Heart left ventricle (tissue), 16 donors: ENCODE data around the gene IFI44L. TPM values are rescaled to one million over a fixed set of nuclear protein-coding genes. Genes with fewer than 3 reads are reported as not detected.

Experiments used
- ATAC-seq, 4 donors: fragments of 200-7000 bp; cut with Tn5 transposase; one replicate each; pipeline ENCODE4 v1.9.1; 2020 to 2022; ENCODE audit warnings: moderate library complexity in 4 of 4, mild to moderate bottlenecking in 3 of 4, moderate number of reproducible peaks in 1 of 4
- DNase-seq, 5 donors: peaks; one replicate each; pipeline ENCODE4 v3.0.0-alpha.2; 2020
- H3K27ac ChIP-seq, 12 donors: fragments of 200-600 bp; sonication (generic) in 4 of 12; one replicate each; pipeline versions ENCODE4 v1.5.0 to v1.8.0; 2016 to 2022; ENCODE audit warnings: mild to moderate bottlenecking in 2 of 12
- H3K27me3 ChIP-seq, 9 donors: fragments of 200-600 bp; sonication (generic) in 2 of 9; one replicate each; pipeline versions ENCODE4 v1.5.1 to v1.8.0; 2016 to 2022; ENCODE audit warnings: mild to moderate bottlenecking in 3 of 9
- H3K36me3 ChIP-seq, 9 donors: fragments of 200-600 bp; sonication (generic) in 2 of 9; one replicate each; pipeline versions ENCODE4 v1.5.0 to v1.8.0; 2018 to 2022; ENCODE audit warnings: mild to moderate bottlenecking in 2 of 9
- H3K4me1 ChIP-seq, 12 donors: fragments of 200-600 bp; sonication (generic) in 4 of 12; one replicate each; pipeline versions ENCODE4 v1.5.0 to v1.8.0; 2016 to 2022; ENCODE audit warnings: mild to moderate bottlenecking in 3 of 12
- H3K4me3 ChIP-seq, 12 donors: fragments of 200-600 bp; sonication (generic) in 4 of 12; one replicate each; pipeline versions ENCODE4 v1.5.0 to v1.8.0; 2017 to 2022; ENCODE audit warnings: mild to moderate bottlenecking in 9 of 12, moderate library complexity in 4 of 12
- H3K9me3 ChIP-seq, 12 donors: fragments of 200-600 bp; sonication (generic) in 4 of 12; one replicate each; pipeline versions ENCODE4 v1.5.0 to v1.8.0; 2016 to 2022; ENCODE audit warnings: mild to moderate bottlenecking in 1 of 12
- CTCF ChIP-seq, 12 donors: fragments of 200-600 bp; sonication (generic) in 4 of 12; IDR thresholded peaks; one replicate each; pipeline versions ENCODE4 v1.5.0 to v1.8.0; 2018 to 2022; ENCODE audit warnings: antibody characterized with exemption in 12 of 12, mild to moderate bottlenecking in 5 of 12
- POLR2A ChIP-seq, 2 donors: fragments of 450-650 bp; IDR thresholded peaks; one replicate each; pipeline ENCODE4 v1.6.1; 2017; ENCODE audit warnings: antibody characterized with exemption in 2 of 2, mild to moderate bottlenecking in 2 of 2, moderate library complexity in 2 of 2
- WGBS, 4 donors: extraction: QIAGEN DNeasy Blood & Tissue Kit in 2 of 4; methylation state at CpG; one replicate each; pipeline versions ENCODE4 v1.1.5 to v1.1.7; 2013 to 2018; 5-methylcytosine and 5-hydroxymethylcytosine counted together
- intact Hi-C, 10 donors: fragments of 100-400 bp; cut with DNase I; formaldehyde crosslinking; loops; one replicate each; pipeline versions ENCODE4 v1.11.1 to v1.14.2; 2022
- polyA plus RNA-seq, 2 donors: library from polyadenylated mRNA; stranded (reverse); fragments of 200-250 nt; gene quantifications; one replicate each; pipeline ENCODE4 v1.2.3, GENCODE V29; 2013
- total RNA-seq, 9 donors: library from RNA; depleted of rRNA in 2 of 9; stranded (reverse); fragments of >200 nt in 2 of 9; fragmentation: NEBNext Ultra II Directional in 3 of 9; extraction: Animal tissue kit (Norgen Biotek cat#: 25700) in 3 of 9; gene quantifications; one replicate each; pipeline versions ENCODE4 v1.1.0 to v1.2.4, GENCODE V29; 2016 to 2023
- donor health status: ischemic (EF 13 %, LVEDD 7.1; RV severe dilation, severe dysfunction).
- donor health status: healthy with polysubstance abuse.
- donor health status: DM: no; HTN: yes; CAD: no.
- donor health status: DM: no; HTN: no; CAD: no.
- donor health status: ischemic (EF 25% LVEDD 6.9; RV normal size, moderate dysfunction).
- donor health status: ischemic (EF 25% LVEDD 5.7; RV mildly dilated, moderate dysfunction).
- donor health status: healthy.
- donor health status: DM: yes; HTN: yes; CAD: no.
- donor health status: ischemic (EF 35%, LVEDD 5.7; RV mildly dilated, moderate dysfunction).
- donor health status: nonischemic (EF 11% LVEDD 7.7; RV severe dilation, severe dysfunction).
- donor health status: DM: yes; HTN: yes; CAD: no.
- donor health status: PGD.
- donor health status: ischemic (EF 29% LVEDD 5.4; RV normal size, mild dysfunction).
- donor health status: nonischemic (EF 23%, LVEDD 6.1; RV moderate dilation, normal function).

IFI44L gene
- total and polyA plus RNA-seq, 11 donors, result 3.3 to 41.7 (median 8.0) TPM

GRCh38 chr1:78663923-78664322, 43.7 kb downstream of the IFI44L start:
- ATAC-seq (no peak), DNase-seq (no peak)
- Histone ChIP-seq H3K27ac (no peak overlapping the region), H3K4me3 (no peak overlapping the region), H3K27me3 (no peaks in the 10 kb centered on the region), H3K4me1 (peaks cover 0 to 9% (median 0%) of the 10 kb centered on the region in 12 donors), H3K9me3 (no peaks in the 10 kb centered on the region), H3K36me3 (peaks cover 0 to 60% (median 46%) of the 10 kb centered on the region in 9 donors)
- no peak for TF ChIP-seq CTCF (IDR thresholded peaks at IDR 0.05)
- no peak for TF ChIP-seq POLR2A (IDR thresholded peaks at IDR 0.05)
- intact Hi-C loops, result loop anchor here in 1 of 10 donors (5.0 kb wide), 1 partner anchor 37 kb away; no protein-coding TSS in a partner anchor
- WGBS, 4 donors, result 79 to 85% (median 84%) methylated on average over 2 of the region's 2 CpGs

DNA sequence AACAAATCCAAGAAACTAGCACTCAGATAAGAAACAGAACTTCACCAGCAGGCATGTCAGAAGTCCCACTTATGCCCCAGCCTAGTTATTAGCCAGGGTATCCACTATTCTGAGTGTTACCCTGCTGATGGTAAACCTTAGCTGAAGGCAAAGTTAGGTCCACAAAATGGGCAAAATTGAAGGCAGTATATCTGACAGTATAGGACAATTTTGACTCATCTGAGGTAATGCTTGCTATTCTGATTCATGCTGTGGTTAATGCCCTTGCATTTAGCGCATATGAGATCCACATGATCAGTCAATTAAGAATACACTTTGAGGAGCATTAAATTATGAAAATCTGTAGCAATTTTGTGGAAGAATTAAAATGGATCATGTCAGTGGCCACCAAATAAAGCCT, 44.5 kb downstream of the IFI44L start:
- TF ChIP-seq CTCF (IDR thresholded peaks at IDR 0.05), result no peak
- TF ChIP-seq POLR2A (IDR thresholded peaks at IDR 0.05), result no peak
- no peak for ATAC-seq
- 88 to 95% (median 93%) methylated on average over 1 of the region's 1 CpG for WGBS, 4 donors

DNA sequence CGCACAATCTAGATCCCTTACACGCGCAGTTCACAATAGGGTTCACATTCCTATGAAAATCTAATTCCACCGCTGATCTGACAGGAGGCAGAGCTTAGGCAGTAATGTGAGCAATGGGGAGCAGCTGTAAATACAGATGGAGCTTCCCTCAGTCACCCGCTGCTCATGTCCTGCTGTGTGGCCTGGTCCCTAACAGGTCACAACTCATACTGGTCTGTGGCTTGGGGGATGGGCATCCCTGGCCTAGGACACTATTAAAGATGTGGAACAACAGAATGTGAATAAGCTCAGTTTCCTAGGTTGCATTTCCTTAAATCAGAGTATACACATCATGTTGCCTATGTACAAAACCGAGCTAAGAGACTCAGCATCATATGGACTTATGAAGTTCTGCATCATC, 45.6 kb downstream of the IFI44L start:
- intact Hi-C loops, result no loop called here
- no peaks in the 10 kb centered on the region for H3K4me1 ChIP-seq
- DNase-seq, result no peak
- no peak overlapping the region for H3K4me3 ChIP-seq
- H3K9me3 ChIP-seq, result no peaks in the 10 kb centered on the region
- TF ChIP-seq POLR2A (IDR thresholded peaks at IDR 0.05) (no peak), CTCF (IDR thresholded peaks at IDR 0.05) (no peak)
- no peak for ATAC-seq
- H3K36me3 ChIP-seq, result peaks cover 0 to 41% (median 27%) of the 10 kb centered on the region in 9 donors
- WGBS, 4 donors, result 87 to 94% (median 92%) methylated on average over 6 of the region's 6 CpGs
- H3K27ac ChIP-seq, result no peak overlapping the region
- H3K27me3 ChIP-seq, result no peaks in the 10 kb centered on the region

More for the DNA sequence above, 44.5 kb downstream of the IFI44L start:
- intact Hi-C loops, result loop anchor here in 1 of 10 donors (5.0 kb wide), 1 partner anchor 37 kb away; no protein-coding TSS in a partner anchor
- H3K4me3 ChIP-seq, result no peak overlapping the region
- H3K9me3 ChIP-seq, result no peaks in the 10 kb centered on the region
- H3K36me3 ChIP-seq, result peaks cover 0 to 52% (median 38%) of the 10 kb centered on the region in 9 donors
- no peaks in the 10 kb centered on the region for H3K27me3 ChIP-seq
- peaks cover 0 to under 1% (median 0%) of the 10 kb centered on the region in 12 donors for H3K4me1 ChIP-seq
- DNase-seq, result no peak
- H3K27ac ChIP-seq, result no peak overlapping the region

DNA sequence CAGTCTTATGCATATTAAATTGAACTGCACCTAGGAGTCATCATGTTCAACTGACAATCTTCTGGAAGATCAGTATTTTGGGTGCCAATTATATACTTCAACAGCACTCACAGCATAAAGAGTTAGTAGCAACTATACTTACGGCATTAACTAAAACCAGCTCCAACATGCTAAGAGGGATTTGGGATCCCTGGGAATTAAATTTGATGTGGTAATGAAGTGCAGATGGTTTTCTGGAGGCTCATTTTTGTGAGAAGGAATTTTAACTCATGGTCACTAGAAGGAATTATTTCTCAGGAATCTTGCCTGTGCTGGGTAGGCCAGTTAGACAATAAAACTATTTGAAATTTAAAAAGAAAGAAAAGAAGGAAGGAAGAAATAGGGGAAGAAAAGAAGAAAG, 47.7 kb downstream of the IFI44L start:
- H3K9me3 ChIP-seq, result no peaks in the 10 kb centered on the region
- peaks cover 0 to 20% (median 6%) of the 10 kb centered on the region in 9 donors for H3K36me3 ChIP-seq
- no peak for ATAC-seq
- 94 to 100% (median 97%) methylated on average over 1 of the region's 1 CpG for WGBS, 4 donors
- H3K4me3 ChIP-seq, result no peak overlapping the region
- no peak for DNase-seq
- no peak overlapping the region for H3K27ac ChIP-seq
- TF ChIP-seq CTCF (IDR thresholded peaks at IDR 0.05) (no peak), POLR2A (IDR thresholded peaks at IDR 0.05) (no peak)
- no peaks in the 10 kb centered on the region for H3K27me3 ChIP-seq
- intact Hi-C loops, result no loop called here
- H3K4me1 ChIP-seq, result no peaks in the 10 kb centered on the region
